GM19397 (cell line): ENCODE results near the gene WHAMM.
"Not testable (repeated sequence)": the region's sequence is repeated elsewhere in the genome, so short reads cannot be mapped to it uniquely, and the experiment has no call there.

ENCODE experiments used
- ATAC-seq: cut with Tn5 transposase; IDR thresholded peaks from one replicate; pipeline ENCODE4 v1.9.1; 2021; ENCODE audit warnings: mild to moderate bottlenecking, moderate library complexity; ENCODE audit not compliant: unreplicated experiment

Gene WHAMM

GRCh38 chr15:82856397-82857170 lies 47.2 kb downstream of the WHAMM start:
- no peak for ATAC-seq

- no peak for ATAC-seq
Observed at GRCh38 chr15:82858932-82859331, 49.5 kb downstream of the WHAMM start.

GRCh38 chr15:82862886-82863285 lies 53.5 kb downstream of the WHAMM start:
- ATAC-seq = no peak

GRCh38 chr15:82864967-82865366 lies 55.5 kb downstream of the WHAMM start:
- no peak for ATAC-seq

GRCh38 chr15:82865581-82865980 lies 56.2 kb downstream of the WHAMM start:
- not testable (repeated sequence) for ATAC-seq

- not testable (repeated sequence) for ATAC-seq
Observed at GRCh38 chr15:82865981-82866380, 56.6 kb downstream of the WHAMM start.

GRCh38 chr15:82870727-82871320 lies 61.4 kb downstream of the WHAMM start:
- no peak for ATAC-seq

- ATAC-seq = no peak
Observed at GRCh38 chr15:82871358-82871757, 61.9 kb downstream of the WHAMM start.

GRCh38 chr15:82871832-82872484 lies 62.5 kb downstream of the WHAMM start:
- ATAC-seq = no peak

- ATAC-seq = no peak
Observed at GRCh38 chr15:82873000-82873680, 63.7 kb downstream of the WHAMM start.

- ATAC-seq = no peak
Observed at GRCh38 chr15:82874267-82874666, 64.8 kb downstream of the WHAMM start.

GRCh38 chr15:82874961-82875360 lies 65.5 kb downstream of the WHAMM start:
- ATAC-seq = no peak

GRCh38 chr15:82875411-82876003 lies 66.1 kb downstream of the WHAMM start:
- no peak for ATAC-seq

- ATAC-seq = no peak
Observed at GRCh38 chr15:82877825-82878224, 68.4 kb downstream of the WHAMM start.

GRCh38 chr15:82878325-82878724 lies 68.9 kb downstream of the WHAMM start:
- no peak for ATAC-seq

GRCh38 chr15:82880704-82881103 lies 71.3 kb downstream of the WHAMM start:
- ATAC-seq = no peak

GRCh38 chr15:82881747-82882146 lies 72.3 kb downstream of the WHAMM start:
- ATAC-seq = no peak

- no peak for ATAC-seq
Observed at GRCh38 chr15:82882273-82882928, 73.0 kb downstream of the WHAMM start.
